Endothelial cell of umbilical vein (primary cell): ENCODE measurements around the gene PLCD1. TPM values are rescaled to one million over a fixed set of nuclear protein-coding genes. Genes with fewer than 3 reads are reported as not detected.
"Not testable (repeated sequence)": the region's sequence is repeated elsewhere in the genome, so short reads cannot be mapped to it uniquely, and the experiment has no call there.

Experiments
- BruUV-seq: library from RNA; stranded (reverse); fragments of 400-500 nt; replicated peaks from 2 replicates; lab custom pipeline; 2021; lab: Mats Ljungman, UMichigan
- CTCF ChIA-PET: fragments of 300-600, 350-600 bp; sonication (Branson Sonifier 250); formaldehyde crosslinking; loops from one replicate; lab custom pipeline; 2021; ENCODE audit warnings: antibody characterized with exemption, inconsistent platforms; lab: Charles Lee
- POLR2A ChIA-PET: fragments of 300-600, 350-600 bp; sonication (Branson Sonifier 250); formaldehyde crosslinking; loops from one replicate; lab custom pipeline; 2021; ENCODE audit warnings: antibody characterized with exemption, inconsistent platforms; lab: Charles Lee
- DNase-seq: peaks from one replicate; pipeline ENCODE4 v3.0.0-alpha.2; 2011; ENCODE audit warnings: low read depth, low spot score
- FAIRE-seq: peaks from 2 replicates; lab custom pipeline; 2011; peaks lifted over from hg19 to GRCh38; lab: Jason Lieb, UNC
- H2AFZ ChIP-seq: 2 replicates; pipeline ENCODE4 v1.6.0; 2012; ENCODE audit warnings: low read depth, low read length, control low read depth, inconsistent platforms
- H3K27ac ChIP-seq: 2 replicates; pipeline ENCODE4 v1.5.1; 2011; ENCODE audit warnings: low read depth, mild to moderate bottlenecking, control low read depth, low read length, moderate library complexity; ENCODE audit not compliant: insufficient read depth
- H3K27me3 ChIP-seq, 2 experiments: 2 replicates each; pipeline versions ENCODE4 v1.6.0 to v1.6.1; 2011; ENCODE audit warnings: low read length in 2 of 2, mixed read lengths in 1 of 2; ENCODE audit not compliant: control insufficient read depth in 2 of 2, insufficient read depth in 2 of 2
- H3K36me3 ChIP-seq, 2 experiments: 2 replicates in 1 of 2; 3 replicates in 1 of 2; pipeline ENCODE4 v1.5.1; 2011; ENCODE audit warnings: low read length in 2 of 2, mild to moderate bottlenecking in 1 of 2, moderate library complexity in 1 of 2; ENCODE audit not compliant: control insufficient read depth in 2 of 2, insufficient read depth in 2 of 2; ENCODE audit errors: extremely low read depth in 1 of 2
- H3K4me1 ChIP-seq: 3 replicates; pipeline ENCODE4 v1.5.1; 2011; ENCODE audit warnings: mild to moderate bottlenecking, low read length; ENCODE audit not compliant: control insufficient read depth, insufficient read depth; ENCODE audit errors: extremely low read depth
- H3K4me2 ChIP-seq: 2 replicates; pipeline ENCODE4 v1.6.1; 2011; ENCODE audit warnings: low read length, control low read depth, mixed read lengths; ENCODE audit not compliant: insufficient read depth
- H3K4me3 ChIP-seq, 3 experiments: fragments of 200-600 bp in 1 of 3; sonication (generic), shearing (Covaris generic) in 1 of 3; replicated peaks in 1 of 3; 2 replicates each; pipeline ENCODE4 v1.5.1; 2011 to 2016; ENCODE audit warnings: control low read depth in 3 of 3, low read length in 3 of 3, mild to moderate bottlenecking in 2 of 3, inconsistent platforms in 1 of 3, low read depth in 1 of 3, moderate library complexity in 1 of 3; ENCODE audit not compliant: insufficient read depth in 1 of 3
- H3K79me2 ChIP-seq: 2 replicates; pipeline ENCODE4 v1.6.0; 2012; ENCODE audit warnings: low read length, inconsistent platforms; ENCODE audit not compliant: control insufficient read depth, insufficient read depth
- H3K9ac ChIP-seq: replicated peaks from 2 replicates; pipeline ENCODE3; 2011; ENCODE audit warnings: low read length, control low read depth; ENCODE audit not compliant: insufficient read depth; ENCODE audit errors: extremely low read depth
- H3K9me1 ChIP-seq: replicated peaks from 3 replicates; pipeline ENCODE4 v1.6.0; 2011; ENCODE audit warnings: mild to moderate bottlenecking, low read length; ENCODE audit not compliant: control insufficient read depth, insufficient read depth; ENCODE audit errors: extremely low read depth
- H3K9me3 ChIP-seq: replicated peaks from 2 replicates; pipeline ENCODE4 v1.5.1; 2012; ENCODE audit warnings: low read length, inconsistent platforms; ENCODE audit not compliant: control insufficient read depth, insufficient read depth
- H4K20me1 ChIP-seq: replicated peaks from 2 replicates; pipeline ENCODE3; 2011; ENCODE audit warnings: mild to moderate bottlenecking, low read length; ENCODE audit not compliant: control insufficient read depth, insufficient read depth; ENCODE audit errors: extremely low read depth
- CTCF ChIP-seq, 2 donors: IDR thresholded peaks; 1 replicate in 1 of 2; 2 replicates in 1 of 2; pipeline ENCODE4 v1.5.1; 2011; ENCODE audit warnings: low read length in 2 of 2, mild to moderate bottlenecking in 2 of 2, moderate library complexity in 2 of 2, control low read depth in 1 of 2, inconsistent platforms in 1 of 2, low read depth in 1 of 2; ENCODE audit not compliant: insufficient read depth in 1 of 2; ENCODE audit errors: extremely low read depth in 1 of 2
- EZH2 ChIP-seq: IDR thresholded peaks from 2 replicates; pipeline ENCODE4 v1.6.1; 2012; ENCODE audit warnings: borderline replicate concordance, low read depth, mild to moderate bottlenecking, moderate library complexity, low read length, inconsistent platforms; ENCODE audit not compliant: severe bottlenecking
- FOS ChIP-seq: IDR thresholded peaks from 2 replicates; pipeline ENCODE4 v1.6.1; 2011; ENCODE audit warnings: mild to moderate bottlenecking, low read length, moderate library complexity, borderline replicate concordance; ENCODE audit not compliant: insufficient read depth
- GATA2 ChIP-seq: IDR thresholded peaks from 2 replicates; pipeline ENCODE4 v1.7.0; 2011; ENCODE audit warnings: low read depth, mild to moderate bottlenecking, moderate library complexity, mixed read lengths, low read length; ENCODE audit not compliant: insufficient read length, insufficient read depth
- JUN ChIP-seq: IDR thresholded peaks from 2 replicates; pipeline ENCODE4 v1.6.1; 2011; ENCODE audit warnings: borderline replicate concordance, low read depth; ENCODE audit not compliant: insufficient read length, insufficient read depth
- MAX ChIP-seq: IDR thresholded peaks from 2 replicates; pipeline ENCODE4 v1.6.1; 2011; ENCODE audit not compliant: insufficient read depth, insufficient read length
- MYC ChIP-seq: IDR thresholded peaks from one replicate; pipeline ENCODE4 v1.6.1; 2011; ENCODE audit warnings: mild to moderate bottlenecking, low read depth, low read length
- POLR2A ChIP-seq: IDR thresholded peaks from 2 replicates; pipeline ENCODE4 v1.6.1; 2012; ENCODE audit warnings: low read depth, mild to moderate bottlenecking, control low read depth, low read length
- POLR2AphosphoS5 ChIP-seq: IDR thresholded peaks from 2 replicates; pipeline ENCODE4 v1.6.1; 2012; ENCODE audit warnings: low read depth, mild to moderate bottlenecking, control low read depth, low read length, moderate library complexity; ENCODE audit not compliant: insufficient read depth
- dilution Hi-C: fragments of 300-500 bp; cut with MboI; formaldehyde crosslinking; loops from one replicate; pipeline ENCODE4 v1.15.0; 2019; ENCODE audit warnings: low sequenced_read_pairs; ENCODE audit not compliant: extremely low pct_ligation_motif_present
- intact Hi-C: fragments of 100-400 bp; cut with micrococcal nuclease; formaldehyde crosslinking; loops from one replicate; pipeline ENCODE4 v1.10.0; 2022
- polyA plus RNA-seq, 4 experiments: library from polyadenylated mRNA; depleted of rRNA in 3 of 4; stranded (reverse) in 3 of 4; unstranded in 1 of 4; fragments of >200 nt; gene quantifications; 2 replicates each; pipeline versions ENCODE4 v1.2.1 to v1.2.3, GENCODE V29; 2011 to 2012; ENCODE audit warnings: missing spikeins in 1 of 4
- total RNA-seq: library from RNA; stranded (reverse); gene quantifications from 2 replicates; pipeline ENCODE4 v1.2.3, GENCODE V29; 2021

The PLCD1 gene
- total and polyA plus RNA-seq, 2 donors (not counting 3 experiments of a cell fraction or from before 2014, with no cell fraction given), result 12.6 to 15.3 TPM

DNA sequence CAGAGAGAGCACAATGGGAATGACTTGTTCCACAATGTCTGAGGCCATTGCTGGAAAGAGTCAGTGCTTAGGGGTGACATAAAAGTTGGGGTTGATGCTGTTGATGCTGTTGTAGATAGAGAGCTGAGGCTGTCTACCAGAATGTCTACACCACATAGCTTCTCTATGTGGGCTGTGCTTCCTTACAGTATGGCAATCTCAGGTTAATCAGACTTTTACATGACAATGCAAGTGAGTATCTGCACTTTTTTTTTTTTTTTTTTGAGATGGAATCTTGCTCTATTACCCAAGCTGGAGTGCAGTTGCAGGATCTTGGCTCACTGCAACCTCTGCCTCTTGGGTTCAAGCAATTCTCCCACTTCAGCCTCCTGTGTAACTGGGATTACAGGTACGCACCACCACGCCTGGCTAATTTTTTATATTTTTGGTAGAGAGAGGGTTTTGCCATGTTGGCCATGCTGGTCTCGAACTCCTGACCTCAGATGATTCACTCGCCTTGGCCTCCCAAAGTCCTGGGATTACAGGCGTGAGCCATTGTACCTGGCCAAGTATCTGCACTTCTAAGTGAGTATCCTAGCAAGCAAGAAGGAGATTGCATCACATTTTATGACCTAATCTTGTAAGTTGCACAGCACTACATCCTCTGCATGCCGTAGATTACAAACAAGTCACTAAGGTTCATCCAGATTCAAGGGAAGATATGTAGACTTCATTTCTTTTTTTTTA lies 38.2 kb upstream of the PLCD1 start:
- H3K4me3 ChIP-seq, result no peak overlapping the region
- ChIA-PET POLR2A (no interaction called here), CTCF (no interaction called here)
- dilution Hi-C loops, result no loop called here
- H3K9me3 ChIP-seq, result no peaks in the 10 kb centered on the region
- H3K9me1 ChIP-seq, result no peaks in the 10 kb centered on the region
- H3K9ac ChIP-seq, result no peak overlapping the region
- H3K4me1 ChIP-seq, result no peaks in the 10 kb centered on the region
- no peak overlapping the region for H2AFZ ChIP-seq
- H3K79me2 ChIP-seq, result no peaks in the 10 kb centered on the region
- no peak for TF ChIP-seq MYC
- no peak for TF ChIP-seq CTCF (IDR thresholded peaks at IDR 0.05; ENCODE audit: extremely low read depth in 1 of 2, insufficient read depth in 1 of 2, low read depth in 1 of 2, low read length in 2 of 2)
- TF ChIP-seq POLR2AphosphoS5, result no peak
- no peak for TF ChIP-seq POLR2A
- TF ChIP-seq EZH2, result no peak
- TF ChIP-seq JUN, result no peak
- TF ChIP-seq MAX, result no peak
- TF ChIP-seq FOS, result no peak
- TF ChIP-seq GATA2, result no peak
- DNase-seq (no peak), FAIRE-seq (no peak)
- H3K4me2 ChIP-seq, result no peak overlapping the region
- H3K36me3 ChIP-seq, result no peaks in the 10 kb centered on the region
- H4K20me1 ChIP-seq, result no peaks in the 10 kb centered on the region
- H3K27me3 ChIP-seq, result peaks cover 0 to 2% of the 10 kb centered on the region in 2 experiments
- no TSS peak for BruUV-seq
- H3K27ac ChIP-seq, result no peak overlapping the region
- intact Hi-C loops, result no loop called here

DNA sequence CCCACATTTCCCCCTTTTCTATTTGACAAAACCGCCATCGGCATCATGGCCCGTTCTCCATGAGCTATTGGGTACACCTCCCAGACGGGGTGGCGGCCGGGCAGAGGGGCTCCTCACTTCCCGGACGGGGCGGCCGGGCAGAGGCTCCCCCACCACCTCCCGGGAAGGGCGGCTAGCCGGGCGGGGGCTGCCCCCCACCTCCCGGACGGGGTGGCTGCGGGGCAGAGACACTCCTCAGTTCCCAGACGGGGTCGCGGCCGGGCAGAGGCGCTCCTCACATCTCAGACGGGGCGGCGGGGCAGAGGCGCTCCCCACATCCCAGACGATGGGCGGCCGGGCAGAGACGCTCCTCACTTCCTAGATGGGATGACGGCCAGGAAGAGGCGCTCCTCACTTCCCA lies 35.0 kb upstream of the PLCD1 start:
- H3K4me2 ChIP-seq, H3K9me3 ChIP-seq, H3K27ac ChIP-seq, H3K27me3 ChIP-seq, H3K9me1 ChIP-seq, H3K79me2 ChIP-seq, FAIRE-seq, H3K36me3 ChIP-seq, H4K20me1 ChIP-seq, H2AFZ ChIP-seq, H3K4me3 ChIP-seq, H3K4me1 ChIP-seq, dilution Hi-C loops, BruUV-seq, DNase-seq, CTCF ChIA-PET, intact Hi-C loops, POLR2A ChIA-PET, H3K9ac ChIP-seq: not testable (repeated sequence)
